ENCODE measurements around the gene PCSK2.
"Not testable (repeated sequence)": the region's sequence is repeated elsewhere in the genome, so short reads cannot be mapped to it uniquely, and the experiment has no call there.

- TF ChIP-seq TAF1 (IDR thresholded peaks at IDR 0.05; ENCODE audit: borderline replicate concordance, low read depth, low read length); POLR2A (IDR thresholded peaks at IDR 0.05; ENCODE audit: low read depth, low read length): not testable (repeated sequence)
Measured at GRCh38 chr20:17219856-17220255, 7.0 kb upstream of the PCSK2 start.
